GM08714 (cell line): Measurements from ENCODE around the gene OR13D1.
"Not testable (repeated sequence)": the region's sequence is repeated elsewhere in the genome, so short reads cannot be mapped to it uniquely, and the experiment has no call there.

Experiments
- H3K4me3 ChIP-seq: fragments of 200-500 bp; sonication (Bioruptor generic); 2 replicates; pipeline ENCODE4 v1.5.1; 2014; ENCODE audit warnings: mild to moderate bottlenecking, low read length, inconsistent platforms
- ZNF274 ChIP-seq: IDR thresholded peaks from 2 replicates; pipeline ENCODE4 v1.6.1; 2012; ENCODE audit warnings: mild to moderate bottlenecking, low read depth, low read length

Gene OR13D1, protein sequence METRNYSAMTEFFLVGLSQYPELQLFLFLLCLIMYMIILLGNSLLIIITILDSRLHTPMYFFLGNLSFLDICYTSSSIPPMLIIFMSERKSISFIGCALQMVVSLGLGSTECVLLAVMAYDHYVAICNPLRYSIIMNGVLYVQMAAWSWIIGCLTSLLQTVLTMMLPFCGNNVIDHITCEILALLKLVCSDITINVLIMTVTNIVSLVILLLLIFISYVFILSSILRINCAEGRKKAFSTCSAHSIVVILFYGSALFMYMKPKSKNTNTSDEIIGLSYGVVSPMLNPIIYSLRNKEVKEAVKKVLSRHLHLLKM

DNA sequence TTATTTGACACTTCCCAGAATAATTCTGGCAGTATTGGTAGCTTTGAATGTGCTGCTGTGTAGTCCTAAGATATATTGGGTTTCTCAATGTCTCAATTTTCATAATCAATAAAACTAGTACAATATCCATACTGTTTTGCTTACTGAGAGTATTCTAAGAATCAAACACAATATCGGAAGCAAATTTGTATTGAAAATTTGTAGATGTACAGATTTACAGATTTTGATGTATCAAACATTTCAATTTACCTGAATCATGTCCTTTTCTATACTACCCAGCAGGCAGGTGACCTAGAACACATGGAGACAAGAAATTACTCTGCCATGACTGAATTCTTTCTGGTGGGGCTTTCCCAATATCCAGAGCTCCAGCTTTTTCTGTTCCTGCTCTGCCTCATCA lies at the start of gene OR13D1:
Gene OR13D1, plus strand, starts transcription at position 301 of the 400 bp plus-strand sequence. Its CDS starts 0 bp downstream, at position 301.
- no peak within 1 kb of the TSS for H3K4me3 ChIP-seq
- no peak for TF ChIP-seq ZNF274

DNA sequence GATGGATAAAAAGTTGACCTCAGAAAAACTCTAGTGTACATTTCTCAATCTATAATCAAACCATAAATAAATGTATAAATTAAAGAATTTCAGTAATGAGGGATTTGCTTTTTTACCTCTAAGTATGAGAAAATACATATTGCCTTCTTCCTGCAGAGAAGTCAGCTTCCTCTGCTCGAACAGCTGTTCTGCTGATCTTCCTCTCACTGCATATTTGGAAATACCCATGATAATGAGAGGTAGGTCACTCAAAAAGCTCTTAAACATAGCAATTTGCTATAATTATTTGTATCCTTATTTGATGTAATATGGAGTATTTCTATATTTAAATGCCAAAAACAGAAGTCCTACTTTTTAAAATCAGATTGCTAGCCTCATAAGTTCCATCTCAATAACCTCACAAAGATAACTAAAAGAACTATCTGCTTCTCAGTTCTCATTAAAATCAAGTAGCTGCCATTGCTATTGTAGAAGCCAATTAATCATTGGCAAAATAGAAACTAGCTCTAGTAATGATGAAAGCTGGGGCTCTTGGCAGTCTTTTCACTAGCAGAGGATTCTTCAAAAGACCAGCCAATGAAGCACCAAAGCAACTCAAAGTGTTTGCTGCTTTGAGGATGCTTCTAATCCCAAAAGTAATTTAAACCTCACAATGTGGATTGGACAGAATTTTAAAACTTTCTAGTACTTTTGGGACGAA lies 35.7 kb upstream of the OR13D1 start:
- no peak overlapping the region for H3K4me3 ChIP-seq
- TF ChIP-seq ZNF274, result no peak

DNA sequence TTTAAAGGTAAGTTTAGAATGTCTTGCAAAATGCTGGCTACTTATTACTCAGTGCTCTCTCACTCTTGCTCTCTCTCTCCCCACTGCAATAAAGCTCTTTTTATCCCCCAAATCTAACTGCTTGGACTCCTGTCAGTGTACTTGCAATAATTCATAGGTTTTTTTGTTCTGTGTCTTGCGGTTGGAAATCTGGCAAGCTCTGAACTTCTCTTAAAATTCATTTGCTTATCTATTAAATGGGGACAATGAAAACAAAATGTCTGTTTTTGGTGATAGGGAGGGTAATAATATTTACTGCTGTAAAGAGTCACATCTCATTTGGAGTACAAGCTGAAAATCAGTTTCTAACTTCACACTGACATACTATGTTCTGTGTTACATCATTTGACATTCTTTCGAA lies 18.7 kb upstream of the OR13D1 start:
- TF ChIP-seq ZNF274, result no peak
- H3K4me3 ChIP-seq, result no peak overlapping the region

DNA sequence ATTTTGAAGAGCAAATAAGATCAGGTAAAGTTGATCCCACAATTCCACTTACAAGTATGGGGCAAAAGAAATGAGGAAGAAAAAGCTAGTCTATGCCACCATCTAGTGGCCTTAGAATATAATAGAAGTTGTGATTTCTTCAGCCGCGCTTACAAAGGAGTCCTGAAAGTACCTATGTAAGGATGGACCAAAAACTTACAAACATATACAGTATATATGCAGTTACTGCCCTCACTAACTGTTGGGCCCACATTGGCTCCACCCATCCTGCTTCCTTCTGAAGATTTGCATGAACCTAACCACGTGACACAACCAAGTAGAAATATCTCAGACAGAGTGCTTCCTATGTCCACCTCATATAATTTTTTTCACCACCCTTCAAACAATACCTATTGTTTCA lies 11.7 kb upstream of the OR13D1 start:
- TF ChIP-seq ZNF274, result no peak
- H3K4me3 ChIP-seq, result no peak overlapping the region

DNA sequence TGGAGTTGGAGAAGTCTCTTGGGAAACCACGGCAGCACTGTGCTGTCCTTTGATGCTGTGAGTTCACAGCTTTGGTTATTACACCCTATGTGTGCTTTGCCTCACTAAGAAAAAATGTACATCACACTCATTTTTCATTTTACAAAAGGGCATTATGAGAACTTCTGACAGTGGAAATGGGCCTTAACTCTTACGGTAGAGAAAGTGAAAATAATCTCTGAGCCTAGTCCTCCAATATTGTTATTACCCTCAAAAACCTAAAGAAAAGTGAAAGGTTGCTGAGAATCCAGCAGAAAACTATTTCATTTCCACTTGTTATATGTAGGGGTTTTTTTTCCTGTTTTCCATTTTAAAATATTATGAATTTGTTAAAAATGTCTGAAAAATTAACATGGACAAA lies 8.2 kb upstream of the OR13D1 start:
- no peak overlapping the region for H3K4me3 ChIP-seq
- TF ChIP-seq ZNF274, result no peak

DNA sequence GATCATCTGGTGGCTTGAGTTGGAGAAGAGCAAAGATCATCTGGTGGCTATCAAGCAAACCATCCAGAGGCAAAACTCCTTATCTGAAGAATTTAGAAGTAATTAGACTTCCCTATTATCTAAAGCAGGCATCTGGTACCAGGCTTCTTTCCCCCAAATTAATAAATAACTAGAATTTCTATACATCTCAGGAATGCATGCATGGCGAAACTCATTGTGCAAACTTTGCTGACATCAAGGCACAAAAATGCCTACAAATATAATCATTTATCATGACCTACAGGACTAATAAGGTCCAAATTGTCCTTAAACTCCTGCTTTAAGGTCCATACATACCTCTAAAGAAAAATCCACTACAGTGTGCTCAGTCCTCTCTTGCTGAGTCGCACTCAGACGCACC lies 6.0 kb downstream of the OR13D1 start:
- no peak for TF ChIP-seq ZNF274

DNA sequence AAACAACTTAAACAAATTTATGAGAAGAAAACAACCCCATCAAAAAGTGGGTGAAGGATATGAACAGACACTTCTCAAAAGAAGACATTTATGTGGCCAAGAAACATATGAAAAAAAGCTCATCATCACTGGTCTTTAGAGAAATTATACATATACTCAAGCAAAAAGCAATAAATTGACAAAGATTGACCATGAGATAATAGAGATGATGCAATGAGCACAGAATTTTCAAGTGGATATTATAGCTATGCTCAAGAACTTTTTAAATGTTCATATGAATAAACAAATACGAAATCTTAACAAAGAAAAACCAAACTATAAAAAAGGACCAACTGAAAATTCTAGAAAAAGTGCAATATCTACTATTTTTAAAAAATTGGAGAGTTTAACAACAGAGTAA lies 14.4 kb downstream of the OR13D1 start:
- H3K4me3 ChIP-seq, result not testable (repeated sequence)

More for the DNA sequence above, 6.0 kb downstream of the OR13D1 start:
- no peak overlapping the region for H3K4me3 ChIP-seq

DNA sequence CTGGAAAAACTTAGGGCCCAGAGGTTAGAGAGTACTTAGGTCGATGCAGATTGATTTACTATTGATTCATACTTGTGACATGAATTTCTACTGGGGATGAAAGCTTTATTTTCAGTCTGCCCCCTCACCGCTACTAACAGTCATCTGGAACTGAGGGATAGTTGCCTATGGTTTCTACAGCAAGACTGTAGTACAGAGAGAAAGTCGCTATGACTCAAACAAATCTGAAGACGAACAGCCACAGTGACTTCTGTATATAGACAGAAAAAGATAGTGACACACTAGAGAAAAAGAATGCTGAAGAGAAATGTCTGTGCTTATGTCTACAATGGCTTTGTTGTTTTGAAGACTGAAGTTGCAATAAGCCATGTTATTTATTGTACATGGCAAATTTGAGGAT lies 17.3 kb downstream of the OR13D1 start:
- H3K4me3 ChIP-seq, result no peak overlapping the region
- TF ChIP-seq ZNF274, result no peak

DNA sequence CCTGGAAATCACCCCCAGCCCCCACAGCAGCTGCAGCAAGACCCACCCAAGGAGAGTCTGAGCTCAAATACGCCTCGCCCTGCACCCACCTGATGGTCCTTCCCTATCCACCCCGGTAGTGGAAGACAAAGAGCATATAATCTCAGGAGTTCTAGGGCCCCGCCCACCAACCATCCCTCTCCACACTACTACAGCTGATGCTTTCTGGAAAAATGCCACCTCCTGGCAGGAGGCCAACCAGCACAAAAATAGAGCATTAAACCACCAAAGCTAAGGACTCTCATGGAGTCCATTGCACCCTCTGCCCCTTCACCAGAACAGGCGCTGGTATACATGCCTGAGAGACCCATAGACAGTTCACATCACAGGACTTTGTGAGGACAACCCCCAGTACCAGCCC lies 30.7 kb downstream of the OR13D1 start:
- TF ChIP-seq ZNF274, result no peak
- H3K4me3 ChIP-seq, result no peak overlapping the region

DNA sequence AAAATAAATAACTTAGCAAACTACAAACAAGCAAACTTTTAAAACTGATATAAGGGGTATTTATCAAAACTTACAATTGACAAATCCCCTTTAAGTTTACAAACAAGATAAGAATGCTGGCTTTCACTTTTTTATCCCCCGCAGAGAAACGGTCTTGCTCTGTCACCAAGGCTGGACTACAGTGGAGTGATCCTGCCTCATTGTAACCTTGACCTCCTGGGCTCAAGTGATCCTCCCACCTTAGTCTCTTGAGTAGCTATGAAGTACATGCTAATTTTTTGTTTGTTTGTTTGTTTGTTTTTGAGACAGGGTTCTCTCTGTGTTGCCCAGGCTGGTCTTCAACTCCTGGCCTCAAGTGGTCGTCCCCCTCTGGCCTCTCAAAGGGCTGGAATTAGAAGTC lies 44.1 kb downstream of the OR13D1 start:
- no peak for TF ChIP-seq ZNF274
- no peak overlapping the region for H3K4me3 ChIP-seq

DNA sequence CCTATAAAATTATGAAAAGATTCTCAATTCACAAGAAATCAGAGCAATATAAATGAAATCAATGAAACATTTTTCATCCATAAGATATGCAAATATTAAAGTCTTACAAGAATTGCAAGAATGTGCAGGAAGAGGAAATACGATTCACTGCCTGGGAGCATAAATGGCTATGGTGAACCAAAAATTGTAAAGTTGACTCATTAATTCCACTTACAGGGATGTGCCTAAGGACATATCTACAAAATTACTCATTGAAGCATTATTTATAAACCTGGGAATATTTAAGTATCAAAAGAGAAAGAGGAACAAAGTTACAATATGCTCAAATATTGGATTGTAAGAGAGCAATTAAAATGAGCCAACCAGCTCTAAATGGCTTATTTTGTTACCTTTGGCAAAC lies 46.3 kb downstream of the OR13D1 start:
- no peak overlapping the region for H3K4me3 ChIP-seq
- no peak for TF ChIP-seq ZNF274

DNA sequence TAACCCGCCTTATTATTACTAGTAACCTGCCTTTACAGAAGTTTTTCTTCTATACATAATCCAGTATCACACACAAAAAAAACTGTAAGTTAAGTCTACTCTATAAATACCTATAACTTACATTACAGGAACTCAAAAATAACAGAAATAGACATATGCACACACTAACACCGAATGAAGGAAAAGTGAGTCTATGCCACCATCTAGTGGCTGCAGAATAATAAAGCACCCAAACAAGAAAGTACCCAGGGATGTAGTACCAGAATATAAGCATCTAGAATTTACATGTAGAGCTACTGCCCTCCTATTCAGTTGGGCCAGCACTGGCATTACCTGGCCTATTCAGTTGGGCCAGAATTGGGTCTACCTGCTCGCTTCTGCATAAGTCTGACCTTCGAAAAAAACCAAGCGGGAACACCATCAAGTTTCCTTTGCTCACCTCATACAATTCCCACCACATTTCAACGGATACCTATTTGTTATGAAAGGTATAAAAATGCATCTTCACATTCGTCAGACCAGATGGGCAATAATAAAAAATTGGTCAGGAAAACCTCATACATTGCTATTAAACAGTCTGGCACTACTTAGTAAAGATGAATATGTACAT lies 49.2 kb downstream of the OR13D1 start:
- no peak for TF ChIP-seq ZNF274
- no peak overlapping the region for H3K4me3 ChIP-seq
